RPMI7951 (cell line): ENCODE results near the gene NBEA. TPM values are rescaled to one million over a fixed set of nuclear protein-coding genes. Genes with fewer than 3 reads are reported as not detected.
A peak's percentile ranks its signal among the peaks of the same experiment; 100 is the strongest.

Experiments used
- DNase-seq: peaks from one replicate; pipeline ENCODE4 v3.0.0-alpha.2; 2012; ENCODE audit warnings: low read depth
- total RNA-seq: library from RNA; depleted of rRNA; stranded (reverse); fragments of >200 nt; shearing (Covaris generic); gene quantifications from 2 replicates; pipeline ENCODE4 v1.2.3, GENCODE V29; 2014

Gene NBEA
- total RNA-seq, 1 experiment from 2014 or later = 2.5 TPM

GRCh38 chr13:35702316-35702715 lies 760.2 kb downstream of the NBEA start:
- no peak for DNase-seq

- no peak for DNase-seq
Measured at GRCh38 chr13:35703061-35703460, 761.0 kb downstream of the NBEA start.

- no peak for DNase-seq
Measured at GRCh38 chr13:35704331-35704730, 762.3 kb downstream of the NBEA start.

- DNase-seq = no peak
Measured at GRCh38 chr13:35706281-35706680, 764.2 kb downstream of the NBEA start.

- DNase-seq = no peak
Measured at GRCh38 chr13:35706721-35707120, 764.7 kb downstream of the NBEA start.

GRCh38 chr13:35711909-35712308 lies 769.8 kb downstream of the NBEA start:
- DNase-seq = no peak

- DNase-seq = peak; percentile 87
Measured at GRCh38 chr13:35712907-35713761, 771.1 kb downstream of the NBEA start.

GRCh38 chr13:35714121-35714520 lies 772.1 kb downstream of the NBEA start:
- DNase-seq = peak; percentile 86

- peak; percentile 92 for DNase-seq
Measured at GRCh38 chr13:35714588-35715377, 772.7 kb downstream of the NBEA start.

- DNase-seq = peak; percentile 44
Measured at GRCh38 chr13:35716186-35716585, 774.1 kb downstream of the NBEA start.

- DNase-seq = no peak
Measured at GRCh38 chr13:35716729-35717128, 774.7 kb downstream of the NBEA start.

GRCh38 chr13:35718084-35718483 lies 776.0 kb downstream of the NBEA start:
- DNase-seq = no peak

GRCh38 chr13:35720290-35720689 lies 778.2 kb downstream of the NBEA start:
- DNase-seq = no peak

- peak; percentile 61 for DNase-seq
Measured at GRCh38 chr13:35720690-35721554, 778.9 kb downstream of the NBEA start.
